Endodermal cell (in vitro differentiated cells): ENCODE results near the gene GDF10. TPM values are rescaled to one million over a fixed set of nuclear protein-coding genes. Genes with fewer than 3 reads are reported as not detected.

ENCODE experiments used
- DNase-seq: peaks from one replicate; pipeline ENCODE4 v3.0.0-alpha.2; 2017
- H3K27ac ChIP-seq: 2 replicates; pipeline ENCODE4 v1.5.1; 2013; ENCODE audit warnings: mild to moderate bottlenecking, low read depth, low read length, moderate library complexity
- H3K27me3 ChIP-seq: 2 replicates; pipeline ENCODE4 v1.6.1; 2013; ENCODE audit warnings: mild to moderate bottlenecking, low read length, moderate library complexity; ENCODE audit not compliant: insufficient read depth, control insufficient read depth, poor library complexity, severe bottlenecking
- H3K36me3 ChIP-seq: 2 replicates; pipeline ENCODE4 v1.7.0; 2013; ENCODE audit warnings: mild to moderate bottlenecking, low read length, moderate library complexity; ENCODE audit not compliant: control insufficient read depth, insufficient read depth
- H3K4me1 ChIP-seq: one replicate; pipeline ENCODE4 v1.7.0; 2013; ENCODE audit warnings: low read length; ENCODE audit not compliant: control insufficient read depth, insufficient read depth
- H3K4me3 ChIP-seq: 2 replicates; pipeline ENCODE4 v1.5.1; 2013; ENCODE audit warnings: mild to moderate bottlenecking, low read length, moderate library complexity
- H3K9ac ChIP-seq: 2 replicates; pipeline ENCODE4 v1.6.1; 2013; ENCODE audit warnings: mild to moderate bottlenecking, low read length, moderate library complexity; ENCODE audit not compliant: poor library complexity, severe bottlenecking; ENCODE audit errors: extremely low read depth
- H3K9me3 ChIP-seq: 2 replicates; pipeline ENCODE4 v1.6.1; 2013; ENCODE audit warnings: mild to moderate bottlenecking, low read length, moderate library complexity; ENCODE audit not compliant: control insufficient read depth
- H3K27ac Mint-ChIP-seq: 2 replicates; pipeline ENCODE4 v1.8.0; 2020; ENCODE audit warnings: mixed read lengths
- H3K27me3 Mint-ChIP-seq: 2 replicates; pipeline ENCODE4 v1.8.0; 2021; ENCODE audit warnings: mild to moderate bottlenecking, mixed read lengths; ENCODE audit not compliant: insufficient read depth
- H3K36me3 Mint-ChIP-seq: 2 replicates; pipeline ENCODE4 v1.8.0; 2020; ENCODE audit warnings: low read depth, mixed read lengths
- H3K4me1 Mint-ChIP-seq: 2 replicates; pipeline ENCODE4 v1.8.0; 2020; ENCODE audit warnings: mixed read lengths
- H3K4me3 Mint-ChIP-seq: 2 replicates; pipeline ENCODE4 v1.8.0; 2020; ENCODE audit warnings: mild to moderate bottlenecking, moderate library complexity, mixed read lengths
- H3K9me3 Mint-ChIP-seq: 2 replicates; pipeline ENCODE4 v1.8.0; 2020; ENCODE audit warnings: mild to moderate bottlenecking, mixed read lengths
- WGBS, 2 experiments: methylation state at CpG; one replicate each; pipeline versions ENCODE4 v1.1.5 to v1.1.7; 2013; ENCODE audit warnings: missing lambda C conversion rate in 2 of 2, mixed read lengths in 1 of 2; ENCODE audit not compliant: insufficient coverage in 1 of 2, insufficient read length in 1 of 2; 5-methylcytosine and 5-hydroxymethylcytosine counted together
- total RNA-seq, 2 donors: library from RNA; stranded (reverse); fragmentation: NEBNext Ultra II Directional in 1 of 2; extraction: Animal tissue kit (Norgen Biotek cat#: 25700) in 1 of 2; gene quantifications; 2 replicates in 1 of 2; 3 replicates in 1 of 2; pipeline ENCODE4 v1.2.1, GENCODE V29; 2021
- TF ChIP-seq, protein P1 (sequence below): fragments of 200-600 bp; sonication (generic); conservative IDR thresholded peaks from 2 replicates; pipeline ENCODE4 v1.5.0; 2021; ENCODE audit warnings: antibody characterized with exemption, mild to moderate bottlenecking

Gene GDF10
- total RNA-seq, 2 donors from 2014 or later = not detected

DNA sequence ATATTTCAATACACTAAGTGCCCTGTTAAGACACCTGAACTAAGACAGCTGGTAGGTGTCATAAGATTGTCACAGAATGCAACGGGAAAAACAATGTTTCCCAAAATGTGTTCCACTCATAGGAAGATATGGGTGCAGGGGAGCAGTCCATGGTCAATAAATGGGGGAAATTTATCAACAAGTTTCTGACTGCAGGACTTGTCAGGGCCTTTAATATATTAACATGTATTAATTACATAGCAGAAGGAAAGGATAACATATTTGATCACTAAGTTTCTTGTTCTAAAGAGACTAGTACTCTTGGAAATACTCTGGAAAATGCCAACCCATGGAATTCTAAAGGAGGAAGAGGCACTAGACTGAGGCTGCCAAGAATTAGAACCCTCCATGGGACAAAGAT, 54.9 kb downstream of the GDF10 start:
- Histone ChIP-seq H3K9me3 (no peaks in the 10 kb centered on the region), H3K9ac (no peak overlapping the region), H3K36me3 (no peaks in the 10 kb centered on the region), H3K27ac (no peak overlapping the region), H3K4me1 (no peaks in the 10 kb centered on the region), H3K4me3 (no peak overlapping the region), H3K27me3 (no peaks in the 10 kb centered on the region)
- Mint-ChIP-seq H3K9me3 (no peaks in the 10 kb centered on the region), H3K4me1 (no peaks in the 10 kb centered on the region), H3K27me3 (no peaks in the 10 kb centered on the region), H3K27ac (no peak overlapping the region), H3K4me3 (no peak overlapping the region), H3K36me3 (no peaks in the 10 kb centered on the region)
- TF ChIP-seq, protein P1, sequence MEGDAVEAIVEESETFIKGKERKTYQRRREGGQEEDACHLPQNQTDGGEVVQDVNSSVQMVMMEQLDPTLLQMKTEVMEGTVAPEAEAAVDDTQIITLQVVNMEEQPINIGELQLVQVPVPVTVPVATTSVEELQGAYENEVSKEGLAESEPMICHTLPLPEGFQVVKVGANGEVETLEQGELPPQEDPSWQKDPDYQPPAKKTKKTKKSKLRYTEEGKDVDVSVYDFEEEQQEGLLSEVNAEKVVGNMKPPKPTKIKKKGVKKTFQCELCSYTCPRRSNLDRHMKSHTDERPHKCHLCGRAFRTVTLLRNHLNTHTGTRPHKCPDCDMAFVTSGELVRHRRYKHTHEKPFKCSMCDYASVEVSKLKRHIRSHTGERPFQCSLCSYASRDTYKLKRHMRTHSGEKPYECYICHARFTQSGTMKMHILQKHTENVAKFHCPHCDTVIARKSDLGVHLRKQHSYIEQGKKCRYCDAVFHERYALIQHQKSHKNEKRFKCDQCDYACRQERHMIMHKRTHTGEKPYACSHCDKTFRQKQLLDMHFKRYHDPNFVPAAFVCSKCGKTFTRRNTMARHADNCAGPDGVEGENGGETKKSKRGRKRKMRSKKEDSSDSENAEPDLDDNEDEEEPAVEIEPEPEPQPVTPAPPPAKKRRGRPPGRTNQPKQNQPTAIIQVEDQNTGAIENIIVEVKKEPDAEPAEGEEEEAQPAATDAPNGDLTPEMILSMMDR = no peak
- WGBS, 2 experiments = 86 to 88% methylated on average over 1 of the region's 1 CpG
- no peak for DNase-seq

DNA sequence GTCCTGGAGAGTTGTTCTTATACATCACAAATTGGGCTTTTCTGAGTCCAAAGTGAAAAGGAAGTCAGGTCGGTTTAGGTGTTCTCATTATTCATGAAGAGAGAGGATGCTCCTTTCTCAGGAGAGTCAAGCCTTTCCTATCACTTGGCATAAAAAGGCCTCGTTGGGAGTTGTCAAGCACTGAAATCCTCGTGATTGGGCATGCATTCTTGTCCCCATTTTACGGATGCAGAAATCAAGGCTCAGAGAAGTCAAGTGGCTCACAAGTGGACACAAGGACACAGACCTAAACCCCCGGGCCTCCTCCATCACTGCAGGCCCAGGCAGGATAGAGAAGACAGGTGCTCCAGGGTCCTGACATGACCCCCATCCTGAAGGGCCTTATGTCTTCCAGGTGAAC, 56.7 kb downstream of the GDF10 start:
- peaks cover 1% of the 10 kb centered on the region for H3K4me1 Mint-ChIP-seq
- Histone ChIP-seq H3K27ac (no peak overlapping the region), H3K4me1 (no peaks in the 10 kb centered on the region), H3K36me3 (no peaks in the 10 kb centered on the region), H3K27me3 (no peaks in the 10 kb centered on the region), H3K4me3 (no peak overlapping the region), H3K9ac (no peak overlapping the region), H3K9me3 (no peaks in the 10 kb centered on the region)
- no peaks in the 10 kb centered on the region for H3K27me3 Mint-ChIP-seq
- no peaks in the 10 kb centered on the region for H3K9me3 Mint-ChIP-seq
- TF ChIP-seq, protein P1 = no peak
- 82 to 93% methylated on average over 4 to 5 of the region's 5 CpGs for WGBS, 2 experiments
- H3K4me3 Mint-ChIP-seq = no peak overlapping the region
- no peak for DNase-seq
- H3K27ac Mint-ChIP-seq = no peak overlapping the region
- H3K36me3 Mint-ChIP-seq = no peaks in the 10 kb centered on the region

DNA sequence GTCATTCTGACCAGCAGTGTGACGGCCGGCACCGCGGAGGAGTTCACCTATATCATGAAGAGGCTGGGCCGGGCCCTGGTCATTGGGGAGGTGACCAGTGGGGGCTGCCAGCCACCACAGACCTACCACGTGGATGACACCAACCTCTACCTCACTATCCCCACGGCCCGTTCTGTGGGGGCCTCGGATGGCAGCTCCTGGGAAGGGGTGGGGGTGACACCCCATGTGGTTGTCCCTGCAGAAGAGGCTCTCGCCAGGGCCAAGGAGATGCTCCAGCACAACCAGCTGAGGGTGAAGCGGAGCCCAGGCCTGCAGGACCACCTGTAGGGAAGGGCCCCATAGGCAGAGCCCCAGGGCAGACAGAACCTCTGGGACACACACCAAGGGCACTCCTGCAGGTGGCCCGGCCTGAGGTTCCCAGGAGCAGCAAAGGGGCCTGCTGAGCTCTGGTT, 57.2 kb downstream of the GDF10 start:
- no peaks in the 10 kb centered on the region for H3K27me3 ChIP-seq
- H3K27ac ChIP-seq = no peak overlapping the region
- DNase-seq = no peak
- Mint-ChIP-seq H3K4me1 (peaks cover 1% of the 10 kb centered on the region), H3K36me3 (no peaks in the 10 kb centered on the region), H3K9me3 (no peaks in the 10 kb centered on the region), H3K27me3 (no peaks in the 10 kb centered on the region), H3K4me3 (no peak overlapping the region), H3K27ac (no peak overlapping the region)
- no peak overlapping the region for H3K9ac ChIP-seq
- H3K9me3 ChIP-seq = no peaks in the 10 kb centered on the region
- WGBS, 2 experiments = 90 to 94% methylated on average over 2 to 12 of the region's 12 CpGs
- TF ChIP-seq, protein P1 = no peak
- no peaks in the 10 kb centered on the region for H3K36me3 ChIP-seq
- H3K4me1 ChIP-seq = no peaks in the 10 kb centered on the region
- no peak overlapping the region for H3K4me3 ChIP-seq
